ENCODE measurements around the gene RASSF5.

Gene RASSF5

DNA sequence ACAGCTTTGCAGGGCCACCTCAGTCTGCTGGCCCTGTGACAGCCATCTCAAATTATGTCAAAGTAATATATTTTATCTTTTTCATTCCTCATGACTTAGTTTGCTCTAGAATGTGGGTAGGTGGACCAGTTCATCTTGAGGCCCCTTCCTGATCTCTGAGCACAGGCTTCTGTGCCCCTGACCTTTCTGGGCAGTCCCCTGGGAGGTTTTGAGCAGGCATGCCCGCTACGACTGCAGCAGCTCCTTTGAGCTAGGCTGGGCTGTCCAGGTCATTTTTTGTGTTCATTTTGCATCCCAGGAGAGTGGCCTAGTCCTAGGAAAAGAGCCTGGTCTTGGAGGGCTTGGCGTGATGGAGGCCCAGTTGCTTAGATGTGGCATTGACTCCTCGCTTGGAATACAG lies 62.2 kb downstream of the RASSF5 start:
- Histone ChIP-seq H3K27ac (ENCODE audit: low read length) (no peak overlapping the region), H3K4me3 (ENCODE audit: low read length) (no peak overlapping the region), H3K27me3 (ENCODE audit: control insufficient read depth, insufficient read depth, low read length) (no peaks in the 10 kb centered on the region), H3K36me3 (ENCODE audit: control insufficient read depth, insufficient read depth, low read length) (no peaks in the 10 kb centered on the region), H3K4me1 (ENCODE audit: control insufficient read depth, insufficient read depth, low read length) (no peaks in the 10 kb centered on the region; the same call in 1 of the 2 replicates), H3K9me3 (ENCODE audit: control insufficient read depth, insufficient read depth, low read length) (no peaks in the 10 kb centered on the region)
- no CpG with 5 or more reads among the region's 4 CpGs for WGBS (ENCODE audit: insufficient coverage, insufficient read length)
- no peak for DNase-seq (ENCODE audit: low read depth, low spot score)

GRCh38 chr1:206570529-206570928 lies 63.2 kb downstream of the RASSF5 start:
- no peak overlapping the region for H3K27ac ChIP-seq (ENCODE audit: low read length)
- no peak for DNase-seq (ENCODE audit: low read depth, low spot score)
- H3K9me3 ChIP-seq (ENCODE audit: control insufficient read depth, insufficient read depth, low read length): no peaks in the 10 kb centered on the region
- no CpG with 5 or more reads among the region's 3 CpGs for WGBS (ENCODE audit: insufficient coverage, insufficient read length)
- no peaks in the 10 kb centered on the region; the same call in 1 of the 2 replicates for H3K4me1 ChIP-seq (ENCODE audit: control insufficient read depth, insufficient read depth, low read length)
- no peaks in the 10 kb centered on the region for H3K27me3 ChIP-seq (ENCODE audit: control insufficient read depth, insufficient read depth, low read length)
- no peak overlapping the region for H3K4me3 ChIP-seq (ENCODE audit: low read length)
- no peaks in the 10 kb centered on the region for H3K36me3 ChIP-seq (ENCODE audit: control insufficient read depth, insufficient read depth, low read length)

- Histone ChIP-seq H3K27me3 (ENCODE audit: control insufficient read depth, insufficient read depth, low read length) (no peaks in the 10 kb centered on the region), H3K9me3 (ENCODE audit: control insufficient read depth, insufficient read depth, low read length) (no peaks in the 10 kb centered on the region), H3K4me1 (ENCODE audit: control insufficient read depth, insufficient read depth, low read length) (no peaks in the 10 kb centered on the region; the same call in 1 of the 2 replicates), H3K36me3 (ENCODE audit: control insufficient read depth, insufficient read depth, low read length) (no peaks in the 10 kb centered on the region), H3K27ac (ENCODE audit: low read length) (no peak overlapping the region), H3K4me3 (ENCODE audit: low read length) (no peak overlapping the region)
- no CpG with 5 or more reads among the region's 4 CpGs for WGBS (ENCODE audit: insufficient coverage, insufficient read length)
- no peak for DNase-seq (ENCODE audit: low read depth, low spot score)
These were observed 65.5 kb downstream of the RASSF5 start for GRCh38 chr1:206572835-206573234.

- Histone ChIP-seq H3K9me3 (ENCODE audit: control insufficient read depth, insufficient read depth, low read length) (no peaks in the 10 kb centered on the region), H3K36me3 (ENCODE audit: control insufficient read depth, insufficient read depth, low read length) (no peaks in the 10 kb centered on the region), H3K27me3 (ENCODE audit: control insufficient read depth, insufficient read depth, low read length) (no peaks in the 10 kb centered on the region), H3K4me3 (ENCODE audit: low read length) (no peak overlapping the region), H3K27ac (ENCODE audit: low read length) (no peak overlapping the region), H3K4me1 (ENCODE audit: control insufficient read depth, insufficient read depth, low read length) (no peaks in the 10 kb centered on the region; the same call in 1 of the 2 replicates)
- WGBS (ENCODE audit: insufficient coverage, insufficient read length): no CpG with 5 or more reads among the region's 4 CpGs
- no peak for DNase-seq (ENCODE audit: low read depth, low spot score)
These were observed 66.0 kb downstream of the RASSF5 start for GRCh38 chr1:206573319-206573718.

- Histone ChIP-seq H3K4me3 (ENCODE audit: low read length) (no peak overlapping the region), H3K36me3 (ENCODE audit: control insufficient read depth, insufficient read depth, low read length) (no peaks in the 10 kb centered on the region), H3K27ac (ENCODE audit: low read length) (no peak overlapping the region), H3K9me3 (ENCODE audit: control insufficient read depth, insufficient read depth, low read length) (no peaks in the 10 kb centered on the region), H3K27me3 (ENCODE audit: control insufficient read depth, insufficient read depth, low read length) (no peaks in the 10 kb centered on the region), H3K4me1 (ENCODE audit: control insufficient read depth, insufficient read depth, low read length) (no peaks in the 10 kb centered on the region; the same call in 1 of the 2 replicates)
- WGBS (ENCODE audit: insufficient coverage, insufficient read length): no CpG with 5 or more reads among the region's 4 CpGs
- DNase-seq (ENCODE audit: low read depth, low spot score): no peak
These were observed 66.4 kb downstream of the RASSF5 start for GRCh38 chr1:206573762-206574161.

- no peaks in the 10 kb centered on the region for H3K27me3 ChIP-seq (ENCODE audit: control insufficient read depth, insufficient read depth, low read length)
- no peak for DNase-seq (ENCODE audit: low read depth, low spot score)
- H3K36me3 ChIP-seq (ENCODE audit: control insufficient read depth, insufficient read depth, low read length): no peaks in the 10 kb centered on the region
- H3K27ac ChIP-seq (ENCODE audit: low read length): no peak overlapping the region
- no peaks in the 10 kb centered on the region for H3K9me3 ChIP-seq (ENCODE audit: control insufficient read depth, insufficient read depth, low read length)
- WGBS (ENCODE audit: insufficient coverage, insufficient read length): no CpG with 5 or more reads among the region's 11 CpGs
- no peak overlapping the region for H3K4me3 ChIP-seq (ENCODE audit: low read length)
- H3K4me1 ChIP-seq (ENCODE audit: control insufficient read depth, insufficient read depth, low read length): no peaks in the 10 kb centered on the region
These were observed 68.0 kb downstream of the RASSF5 start for GRCh38 chr1:206575165-206575893.

- Histone ChIP-seq H3K27me3 (ENCODE audit: control insufficient read depth, insufficient read depth, low read length) (no peaks in the 10 kb centered on the region), H3K9me3 (ENCODE audit: control insufficient read depth, insufficient read depth, low read length) (no peaks in the 10 kb centered on the region), H3K36me3 (ENCODE audit: control insufficient read depth, insufficient read depth, low read length) (no peaks in the 10 kb centered on the region), H3K4me1 (ENCODE audit: control insufficient read depth, insufficient read depth, low read length) (no peaks in the 10 kb centered on the region), H3K27ac (ENCODE audit: low read length) (no peak overlapping the region), H3K4me3 (ENCODE audit: low read length) (no peak overlapping the region)
- no CpG with 5 or more reads among the region's 3 CpGs for WGBS (ENCODE audit: insufficient coverage, insufficient read length)
- DNase-seq (ENCODE audit: low read depth, low spot score): no peak
These were observed 68.8 kb downstream of the RASSF5 start for GRCh38 chr1:206575894-206576737.

DNA sequence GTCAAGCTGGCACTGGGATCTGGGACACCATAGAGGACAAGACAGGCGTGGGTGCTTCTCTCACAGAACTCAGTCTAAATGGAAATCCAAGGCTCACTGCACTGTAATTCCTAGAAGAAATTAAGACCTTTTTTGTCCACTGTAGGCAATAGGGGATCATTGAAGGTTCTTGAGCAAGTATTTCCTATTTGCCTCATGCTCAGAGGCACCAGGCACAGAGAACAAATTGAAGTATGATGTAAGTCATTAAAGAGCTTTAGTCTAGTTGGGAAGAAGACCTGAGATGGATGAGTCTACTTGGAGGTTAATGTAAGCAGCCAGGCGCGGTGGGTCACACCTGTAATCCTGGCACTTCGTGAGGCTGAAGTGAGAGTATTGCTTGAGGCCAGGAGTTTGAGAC lies 70.3 kb downstream of the RASSF5 start:
- Histone ChIP-seq H3K4me3 (ENCODE audit: low read length) (no peak overlapping the region), H3K9me3 (ENCODE audit: control insufficient read depth, insufficient read depth, low read length) (no peaks in the 10 kb centered on the region), H3K36me3 (ENCODE audit: control insufficient read depth, insufficient read depth, low read length) (no peaks in the 10 kb centered on the region), H3K27me3 (ENCODE audit: control insufficient read depth, insufficient read depth, low read length) (no peaks in the 10 kb centered on the region), H3K27ac (ENCODE audit: low read length) (no peak overlapping the region), H3K4me1 (ENCODE audit: control insufficient read depth, insufficient read depth, low read length) (no peaks in the 10 kb centered on the region)
- no peak for DNase-seq (ENCODE audit: low read depth, low spot score)
- WGBS (ENCODE audit: insufficient coverage, insufficient read length): no CpG with 5 or more reads among the region's 4 CpGs

GRCh38 chr1:206578068-206578977 lies 71.0 kb downstream of the RASSF5 start:
- Histone ChIP-seq H3K27ac (ENCODE audit: low read length) (no peak overlapping the region), H3K36me3 (ENCODE audit: control insufficient read depth, insufficient read depth, low read length) (no peaks in the 10 kb centered on the region), H3K4me3 (ENCODE audit: low read length) (no peak overlapping the region), H3K27me3 (ENCODE audit: control insufficient read depth, insufficient read depth, low read length) (no peaks in the 10 kb centered on the region), H3K9me3 (ENCODE audit: control insufficient read depth, insufficient read depth, low read length) (no peaks in the 10 kb centered on the region), H3K4me1 (ENCODE audit: control insufficient read depth, insufficient read depth, low read length) (no peaks in the 10 kb centered on the region; the same call in 1 of the 2 replicates)
- DNase-seq (ENCODE audit: low read depth, low spot score): no peak
- no CpG with 5 or more reads among the region's 10 CpGs for WGBS (ENCODE audit: insufficient coverage, insufficient read length)

DNA sequence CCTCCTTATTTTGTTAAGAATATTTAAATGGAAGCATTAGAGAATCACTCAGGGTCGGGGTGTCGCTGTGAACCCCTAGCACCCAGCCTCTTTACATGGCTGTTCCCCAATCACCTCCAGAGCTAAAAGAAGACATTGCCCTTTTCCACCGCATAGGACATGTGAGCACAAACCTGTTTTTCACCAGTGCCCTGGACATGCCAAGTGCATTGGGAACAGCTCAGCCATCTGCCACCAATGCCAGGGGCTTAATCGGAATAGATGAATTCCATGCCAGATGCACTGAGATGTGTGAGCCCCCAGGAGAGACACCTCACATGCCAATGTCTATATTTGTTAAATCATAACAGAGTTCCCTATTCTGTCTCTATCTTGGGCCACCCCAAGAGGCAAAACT lies 71.6 kb downstream of the RASSF5 start:
- Histone ChIP-seq H3K27me3 (ENCODE audit: control insufficient read depth, insufficient read depth, low read length) (no peaks in the 10 kb centered on the region), H3K27ac (ENCODE audit: low read length) (no peak overlapping the region), H3K36me3 (ENCODE audit: control insufficient read depth, insufficient read depth, low read length) (no peaks in the 10 kb centered on the region), H3K9me3 (ENCODE audit: control insufficient read depth, insufficient read depth, low read length) (no peaks in the 10 kb centered on the region), H3K4me1 (ENCODE audit: control insufficient read depth, insufficient read depth, low read length) (peaks cover 1% of the 10 kb centered on the region; the same call in 1 of the 2 replicates), H3K4me3 (ENCODE audit: low read length) (no peak overlapping the region)
- DNase-seq (ENCODE audit: low read depth, low spot score): no peak
- no CpG with 5 or more reads among the region's 4 CpGs for WGBS (ENCODE audit: insufficient coverage, insufficient read length)
